Measurements from ENCODE around the gene RFX1.
"Not testable (repeated sequence)": the region's sequence is repeated elsewhere in the genome, so short reads cannot be mapped to it uniquely, and the experiment has no call there.

The RFX1 gene

DNA sequence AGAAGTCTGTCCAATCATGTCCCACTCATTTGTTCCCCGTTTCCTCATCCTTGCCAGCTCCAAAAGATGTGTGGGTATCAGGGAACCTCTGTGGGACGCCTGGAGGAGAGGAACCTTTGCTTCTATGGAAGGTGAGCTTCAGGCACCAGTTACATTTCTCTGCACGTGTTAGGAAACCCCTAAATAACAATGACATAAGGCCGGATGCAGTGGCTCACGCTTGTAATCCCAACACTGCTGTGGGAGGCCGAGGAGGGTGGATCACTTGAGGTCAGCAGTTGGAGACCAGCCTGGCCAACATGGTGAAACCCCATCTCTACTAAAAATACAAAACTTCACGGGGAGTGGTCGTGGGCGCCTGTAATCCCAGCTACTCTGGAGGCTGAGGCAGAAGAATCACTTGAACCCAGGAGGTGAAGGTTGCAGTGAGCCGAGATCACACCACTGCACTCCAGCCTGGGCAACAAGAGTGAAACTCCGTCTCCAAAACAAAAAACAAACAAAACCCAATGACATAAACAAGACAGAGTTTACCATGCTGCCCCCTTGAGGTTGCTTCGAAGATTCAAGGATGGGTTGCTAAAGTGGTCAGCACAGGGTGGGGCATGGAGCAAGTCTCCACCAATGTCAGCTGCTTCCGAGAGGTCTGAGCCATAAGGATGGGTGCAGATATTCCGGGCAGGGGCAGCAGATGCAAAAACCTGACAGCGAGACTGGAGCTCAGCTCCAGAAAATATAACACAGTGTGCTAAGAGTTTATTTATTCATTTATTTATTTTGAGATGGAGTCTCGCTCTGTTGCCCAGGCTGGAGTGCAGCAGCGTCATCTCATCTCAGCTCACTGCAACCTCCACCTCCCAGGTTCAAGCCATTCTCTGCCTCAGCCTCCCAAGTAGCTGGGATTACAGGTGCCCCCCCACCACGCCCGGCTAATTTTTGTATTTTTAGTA, 36.8 kb upstream of the RFX1 start:
- not testable (repeated sequence) for H3K9ac ChIP-seq (ENCODE audit: low read depth, low read length); H3K36me3 ChIP-seq (ENCODE audit: control insufficient read depth, insufficient read depth, low read length); H3K4me1 ChIP-seq (ENCODE audit: control insufficient read depth, insufficient read depth, low read length); H3K27me3 ChIP-seq (ENCODE audit: control insufficient read depth, insufficient read depth, low read length); H3K9me3 ChIP-seq (ENCODE audit: control insufficient read depth, insufficient read depth, low read length); H3K4me3 ChIP-seq (ENCODE audit: low read depth, low read length)

DNA sequence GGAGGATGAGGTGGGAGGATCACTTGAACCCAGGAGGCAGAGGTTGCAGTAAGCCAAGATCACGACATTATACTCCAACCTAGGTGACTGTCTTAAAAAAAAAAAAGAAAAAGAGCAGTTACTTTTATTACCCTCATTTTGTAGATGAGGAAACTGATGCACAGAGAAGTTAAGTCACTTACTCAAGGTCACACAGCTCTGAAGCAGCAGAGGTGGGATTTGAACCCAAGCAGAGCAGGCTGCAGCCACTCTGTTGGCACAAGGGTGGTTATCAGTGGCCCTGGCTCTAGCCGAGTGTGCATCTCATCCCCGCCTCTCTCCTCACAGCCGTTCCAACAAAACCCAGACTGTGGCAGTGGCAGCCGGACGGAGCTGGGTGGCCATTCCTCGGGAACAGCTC, 33.1 kb upstream of the RFX1 start:
- H3K4me1 ChIP-seq (ENCODE audit: control insufficient read depth, insufficient read depth, low read length) = no peaks in the 10 kb centered on the region
- no peak overlapping the region for H3K9ac ChIP-seq (ENCODE audit: low read depth, low read length)
- no peaks in the 10 kb centered on the region for H3K36me3 ChIP-seq (ENCODE audit: control insufficient read depth, insufficient read depth, low read length)
- no peaks in the 10 kb centered on the region for H3K27me3 ChIP-seq (ENCODE audit: control insufficient read depth, insufficient read depth, low read length)
- H3K4me3 ChIP-seq (ENCODE audit: low read depth, low read length) = no peak overlapping the region
- H3K9me3 ChIP-seq (ENCODE audit: control insufficient read depth, insufficient read depth, low read length) = no peaks in the 10 kb centered on the region

- Histone ChIP-seq H3K36me3 (ENCODE audit: control insufficient read depth, insufficient read depth, low read length) (no peaks in the 10 kb centered on the region), H3K27me3 (ENCODE audit: control insufficient read depth, insufficient read depth, low read length) (peaks cover 7% of the 10 kb centered on the region), H3K4me3 (ENCODE audit: low read depth, low read length) (no peak overlapping the region), H3K4me1 (ENCODE audit: control insufficient read depth, insufficient read depth, low read length) (no peaks in the 10 kb centered on the region), H3K9me3 (ENCODE audit: control insufficient read depth, insufficient read depth, low read length) (no peaks in the 10 kb centered on the region), H3K9ac (ENCODE audit: low read depth, low read length) (no peak overlapping the region)
Observed at GRCh38 chr19:14035706-14036105, 29.6 kb upstream of the RFX1 start.

GRCh38 chr19:14035159-14035558, 29.0 kb upstream of the RFX1 start:
- not testable (repeated sequence) for H3K4me3 ChIP-seq (ENCODE audit: low read depth, low read length); H3K4me1 ChIP-seq (ENCODE audit: control insufficient read depth, insufficient read depth, low read length); H3K9ac ChIP-seq (ENCODE audit: low read depth, low read length); H3K9me3 ChIP-seq (ENCODE audit: control insufficient read depth, insufficient read depth, low read length); H3K36me3 ChIP-seq (ENCODE audit: control insufficient read depth, insufficient read depth, low read length)
- H3K27me3 ChIP-seq (ENCODE audit: control insufficient read depth, insufficient read depth, low read length) = peaks cover 11% of the 10 kb centered on the region

DNA sequence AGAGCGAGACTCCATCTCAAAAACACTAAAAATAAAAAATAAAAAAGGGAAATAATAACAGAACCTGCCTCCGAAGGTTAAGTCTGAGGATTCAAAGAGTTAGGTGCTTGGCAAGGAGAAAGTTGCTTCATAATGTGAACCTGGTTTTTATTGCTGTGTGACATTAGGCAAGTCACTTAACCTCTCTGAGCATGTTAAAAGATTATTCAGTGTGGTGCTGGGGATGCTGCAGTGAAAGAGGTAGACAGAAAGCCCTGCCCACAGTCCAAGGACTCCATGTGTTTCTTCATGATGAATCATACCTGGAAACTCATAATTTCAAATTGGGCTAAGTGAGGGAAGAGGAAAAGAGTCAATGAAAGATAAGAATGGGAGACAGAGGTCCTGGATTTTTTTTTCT, 27.8 kb upstream of the RFX1 start:
- no peaks in the 10 kb centered on the region for H3K36me3 ChIP-seq (ENCODE audit: control insufficient read depth, insufficient read depth, low read length)
- no peaks in the 10 kb centered on the region for H3K9me3 ChIP-seq (ENCODE audit: control insufficient read depth, insufficient read depth, low read length)
- H3K27me3 ChIP-seq (ENCODE audit: control insufficient read depth, insufficient read depth, low read length) = peaks cover 11% of the 10 kb centered on the region
- H3K4me1 ChIP-seq (ENCODE audit: control insufficient read depth, insufficient read depth, low read length) = no peaks in the 10 kb centered on the region
- H3K9ac ChIP-seq (ENCODE audit: low read depth, low read length) = no peak overlapping the region
- H3K4me3 ChIP-seq (ENCODE audit: low read depth, low read length) = no peak overlapping the region

DNA sequence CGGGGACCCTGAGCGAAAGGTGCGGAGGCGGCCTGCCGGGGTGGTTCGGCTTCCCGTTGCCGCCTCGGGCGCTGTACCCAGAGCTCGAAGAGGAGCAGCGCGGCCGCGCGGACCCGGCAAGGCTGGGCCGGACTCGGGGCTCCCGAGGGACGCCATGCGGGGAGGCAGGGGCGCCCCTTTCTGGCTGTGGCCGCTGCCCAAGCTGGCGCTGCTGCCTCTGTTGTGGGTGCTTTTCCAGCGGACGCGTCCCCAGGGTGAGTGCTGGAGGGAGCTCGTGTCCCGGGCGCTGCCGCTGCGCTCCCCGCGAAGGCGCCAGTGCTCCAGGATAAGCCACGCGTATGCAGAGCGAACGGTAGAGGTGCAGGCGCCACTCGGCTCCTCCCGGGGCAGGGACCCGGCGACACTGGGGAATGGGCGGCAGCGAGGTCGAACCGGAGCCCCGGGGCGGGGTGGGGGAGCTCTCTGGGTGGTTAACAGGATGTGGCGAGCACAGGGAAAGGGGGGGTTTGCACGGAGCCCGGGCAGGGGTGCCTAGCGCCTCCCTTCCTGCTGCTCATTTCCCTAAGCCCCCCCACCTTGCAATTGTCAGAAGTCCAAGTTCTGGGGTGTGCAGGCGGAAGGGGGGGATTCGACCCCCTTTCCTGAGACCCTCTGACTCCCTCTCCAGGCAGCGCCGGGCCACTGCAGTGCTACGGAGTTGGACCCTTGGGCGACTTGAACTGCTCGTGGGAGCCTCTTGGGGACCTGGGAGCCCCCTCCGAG, 25.8 kb upstream of the RFX1 start, which contains the start of gene IL27RA:
Gene IL27RA, plus strand, starts transcription at position 44 of the 762 bp plus-strand sequence. Its CDS starts 111 bp downstream, at position 155.
- H3K4me1 ChIP-seq (ENCODE audit: control insufficient read depth, insufficient read depth, low read length) = no peaks in the 10 kb centered on the region
- H3K4me3 ChIP-seq (ENCODE audit: low read depth, low read length) = peak within 1 kb of the TSS; percentile 88
- no peaks in the 10 kb centered on the region for H3K36me3 ChIP-seq (ENCODE audit: control insufficient read depth, insufficient read depth, low read length)
- H3K9ac ChIP-seq (ENCODE audit: low read depth, low read length) = peak within 1 kb of the TSS; percentile 81
- peaks cover 11% of the 10 kb centered on the region for H3K27me3 ChIP-seq (ENCODE audit: control insufficient read depth, insufficient read depth, low read length)
- H3K9me3 ChIP-seq (ENCODE audit: control insufficient read depth, insufficient read depth, low read length) = no peaks in the 10 kb centered on the region

DNA sequence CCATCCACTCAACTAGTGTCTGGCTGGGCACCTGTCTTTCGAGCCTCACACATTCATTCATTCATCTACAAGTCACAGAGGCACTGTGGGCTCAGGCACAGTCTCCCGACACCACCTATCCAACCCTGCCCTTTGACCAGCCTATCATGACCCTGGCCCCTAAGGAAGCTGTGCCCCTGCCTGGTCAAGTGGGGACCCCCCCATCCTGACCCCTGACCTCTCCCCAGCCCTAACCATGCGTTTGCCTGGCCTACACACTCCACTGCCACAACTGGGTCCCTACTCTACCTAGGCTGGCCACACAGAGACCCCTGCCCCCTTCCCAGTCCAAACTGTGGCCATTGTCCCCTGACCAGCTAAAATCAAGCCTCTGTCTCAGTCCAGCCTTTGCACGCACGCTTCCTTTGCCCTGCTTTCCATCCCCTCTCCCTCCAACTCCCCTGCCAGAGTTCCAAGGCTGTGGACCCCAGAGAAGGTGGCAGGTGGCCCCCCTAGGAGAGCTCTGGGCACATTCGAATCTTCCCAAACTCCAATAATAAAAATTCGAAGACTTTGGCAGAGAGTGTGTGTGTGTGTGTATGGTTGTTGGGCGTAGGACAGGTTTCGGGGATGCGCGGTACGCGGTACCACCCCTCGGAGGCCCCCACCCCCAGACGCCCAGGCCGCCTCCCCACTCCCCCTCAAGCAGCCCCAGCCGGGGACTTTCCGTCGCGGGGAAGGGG, 25.0 kb upstream of the RFX1 start:
- H3K27me3 ChIP-seq (ENCODE audit: control insufficient read depth, insufficient read depth, low read length) = peaks cover 11% of the 10 kb centered on the region
- peak overlapping the region; percentile 81 for H3K9ac ChIP-seq (ENCODE audit: low read depth, low read length)
- H3K9me3 ChIP-seq (ENCODE audit: control insufficient read depth, insufficient read depth, low read length) = no peaks in the 10 kb centered on the region
- H3K4me1 ChIP-seq (ENCODE audit: control insufficient read depth, insufficient read depth, low read length) = no peaks in the 10 kb centered on the region
- H3K36me3 ChIP-seq (ENCODE audit: control insufficient read depth, insufficient read depth, low read length) = no peaks in the 10 kb centered on the region
- H3K4me3 ChIP-seq (ENCODE audit: low read depth, low read length) = peak overlapping the region; percentile 88

DNA sequence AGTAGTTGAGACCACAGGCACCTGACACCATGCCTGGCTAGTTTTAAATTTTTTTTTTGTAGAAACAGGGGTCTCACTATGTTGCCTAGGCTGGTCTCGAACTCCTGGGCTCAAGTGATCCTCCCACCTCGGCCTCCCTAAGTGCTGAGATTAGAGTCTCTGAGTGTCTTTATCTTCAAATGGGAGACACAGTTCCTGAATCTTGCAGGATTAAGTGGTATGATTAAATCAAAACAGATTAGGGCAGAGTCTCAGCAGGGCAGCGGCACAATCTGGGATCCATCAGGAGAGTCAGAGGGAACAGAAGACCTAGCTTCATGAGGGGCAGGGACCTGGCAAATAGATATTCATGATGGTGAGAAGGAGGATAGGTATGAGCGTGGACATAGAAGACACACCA, 22.8 kb upstream of the RFX1 start:
- Histone ChIP-seq H3K9me3 (ENCODE audit: control insufficient read depth, insufficient read depth, low read length) (no peaks in the 10 kb centered on the region), H3K9ac (ENCODE audit: low read depth, low read length) (no peak overlapping the region), H3K27me3 (ENCODE audit: control insufficient read depth, insufficient read depth, low read length) (peaks cover 11% of the 10 kb centered on the region), H3K36me3 (ENCODE audit: control insufficient read depth, insufficient read depth, low read length) (no peaks in the 10 kb centered on the region), H3K4me1 (ENCODE audit: control insufficient read depth, insufficient read depth, low read length) (no peaks in the 10 kb centered on the region), H3K4me3 (ENCODE audit: low read depth, low read length) (no peak overlapping the region)

DNA sequence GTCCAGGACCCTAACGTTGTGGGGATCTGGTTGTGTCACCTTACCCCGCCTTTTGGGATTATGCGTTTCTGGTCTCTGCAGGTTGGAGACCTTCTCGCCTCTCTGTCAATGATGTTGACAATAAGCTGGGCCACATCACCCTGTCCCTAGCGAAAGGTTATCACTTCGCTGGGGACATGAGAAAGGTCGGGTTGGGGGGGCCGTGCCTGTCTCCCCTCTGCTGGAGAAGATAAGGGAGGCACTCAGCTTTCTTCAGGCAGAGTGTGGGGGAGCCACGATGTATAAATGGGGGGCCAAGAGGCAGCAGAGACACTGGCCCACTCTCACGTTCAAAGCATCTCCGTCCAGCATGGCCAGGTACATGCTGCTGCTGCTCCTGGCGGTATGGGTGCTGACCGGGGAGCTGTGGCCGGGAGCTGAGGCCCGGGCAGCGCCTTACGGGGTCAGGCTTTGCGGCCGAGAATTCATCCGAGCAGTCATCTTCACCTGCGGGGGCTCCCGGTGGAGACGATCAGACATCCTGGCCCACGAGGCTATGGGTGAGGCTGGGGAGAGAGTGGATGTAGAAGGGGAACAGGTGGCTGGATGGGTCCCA, 21.8 kb upstream of the RFX1 start, which contains the start of gene RLN3:
Gene RLN3, plus strand, starts transcription at position 293 of the 595 bp plus-strand sequence. Its CDS starts 57 bp downstream, at position 350.
- no peak within 1 kb of the TSS for H3K9ac ChIP-seq (ENCODE audit: low read depth, low read length)
- no peak within 1 kb of the TSS for H3K4me3 ChIP-seq (ENCODE audit: low read depth, low read length)
- no peaks in the 10 kb centered on the region for H3K9me3 ChIP-seq (ENCODE audit: control insufficient read depth, insufficient read depth, low read length)
- no peaks in the 10 kb centered on the region for H3K4me1 ChIP-seq (ENCODE audit: control insufficient read depth, insufficient read depth, low read length)
- no peaks in the 10 kb centered on the region for H3K36me3 ChIP-seq (ENCODE audit: control insufficient read depth, insufficient read depth, low read length)
- peaks cover 11% of the 10 kb centered on the region for H3K27me3 ChIP-seq (ENCODE audit: control insufficient read depth, insufficient read depth, low read length)

DNA sequence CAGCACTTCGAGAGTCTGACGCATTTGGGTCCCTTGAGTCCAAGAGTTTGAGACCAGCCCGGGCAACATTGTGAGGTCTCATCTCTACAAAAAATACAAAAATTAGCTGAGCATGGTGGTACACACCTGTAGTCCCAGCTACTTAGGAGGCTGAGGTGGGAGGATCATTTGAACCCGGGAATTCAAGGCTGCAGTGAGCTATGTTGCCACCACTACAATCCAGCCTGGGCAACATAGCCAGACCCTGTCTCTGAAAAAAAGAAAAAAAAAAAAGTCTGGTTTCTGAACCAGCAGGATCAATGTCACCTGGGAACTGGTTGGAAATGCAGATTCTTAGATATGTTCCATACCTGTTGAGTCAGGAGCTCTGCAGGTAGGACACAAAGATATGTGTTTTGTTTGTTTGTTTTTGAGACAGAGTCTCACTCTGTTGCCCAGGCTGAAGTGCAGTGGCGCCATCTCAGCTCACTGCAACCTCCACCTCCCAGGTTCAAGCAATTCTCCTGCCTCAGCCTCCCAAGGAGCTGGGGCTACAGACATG, 20.6 kb upstream of the RFX1 start:
- not testable (repeated sequence) for H3K4me1 ChIP-seq (ENCODE audit: control insufficient read depth, insufficient read depth, low read length); H3K4me3 ChIP-seq (ENCODE audit: low read depth, low read length); H3K9ac ChIP-seq (ENCODE audit: low read depth, low read length); H3K9me3 ChIP-seq (ENCODE audit: control insufficient read depth, insufficient read depth, low read length); H3K36me3 ChIP-seq (ENCODE audit: control insufficient read depth, insufficient read depth, low read length)
- H3K27me3 ChIP-seq (ENCODE audit: control insufficient read depth, insufficient read depth, low read length) = peaks cover 11% of the 10 kb centered on the region
